OCI-M2 (cell line): ENCODE data around the gene TMEM161B.
"Not testable (repeated sequence)": the region's sequence is repeated elsewhere in the genome, so short reads cannot be mapped to it uniquely, and the experiment has no call there.

Source experiments
- DNase-seq: peaks from one replicate; lab custom pipeline; 2025; ENCODE audit not compliant: unreplicated experiment; lab: John Stamatoyannopoulos, UW

Gene TMEM161B

DNA sequence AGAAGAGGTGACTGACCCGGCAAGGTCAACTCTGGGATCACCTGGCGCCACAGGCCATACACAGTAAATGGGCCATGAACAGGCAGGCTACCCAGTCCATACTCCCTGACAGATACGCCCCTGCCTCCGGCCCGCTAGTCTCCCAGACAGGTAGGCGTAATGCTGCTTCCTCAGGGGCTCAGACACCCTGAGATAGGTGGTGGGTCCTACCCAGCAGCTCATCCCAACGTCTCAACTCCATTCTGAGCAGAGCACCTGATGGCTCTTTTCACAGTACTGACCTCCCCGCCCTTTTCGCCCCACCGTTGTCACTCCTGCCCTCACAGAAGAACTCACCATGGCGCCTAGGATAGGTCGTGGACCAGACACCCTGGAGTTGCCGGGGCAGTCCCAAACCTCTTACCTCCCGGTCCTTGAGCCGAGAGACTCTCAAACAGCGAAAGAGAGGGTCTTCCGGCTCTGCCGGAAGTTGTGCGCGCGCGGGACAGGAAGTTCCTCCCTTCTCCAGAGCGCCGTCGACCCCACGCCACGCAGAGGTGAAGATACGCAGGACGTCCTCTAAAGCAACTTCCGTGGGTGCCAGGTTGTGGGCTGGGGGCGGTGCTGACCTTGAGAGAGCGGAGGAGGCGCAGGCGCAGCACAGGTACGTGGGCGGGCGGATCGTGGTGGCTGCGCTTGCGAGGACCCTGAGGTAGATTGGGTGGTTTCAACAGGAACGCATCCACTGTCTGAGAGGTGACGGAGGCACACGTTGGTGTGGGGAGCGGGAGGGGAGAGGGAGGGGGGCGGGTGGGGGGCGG lies at the start of gene TMEM161B:
TSS of gene TMEM161B (minus strand) at position 461 of the 800 bp plus-strand sequence. CDS start at position 339, 122 bp downstream.
- peak; percentile 12 for DNase-seq

DNA sequence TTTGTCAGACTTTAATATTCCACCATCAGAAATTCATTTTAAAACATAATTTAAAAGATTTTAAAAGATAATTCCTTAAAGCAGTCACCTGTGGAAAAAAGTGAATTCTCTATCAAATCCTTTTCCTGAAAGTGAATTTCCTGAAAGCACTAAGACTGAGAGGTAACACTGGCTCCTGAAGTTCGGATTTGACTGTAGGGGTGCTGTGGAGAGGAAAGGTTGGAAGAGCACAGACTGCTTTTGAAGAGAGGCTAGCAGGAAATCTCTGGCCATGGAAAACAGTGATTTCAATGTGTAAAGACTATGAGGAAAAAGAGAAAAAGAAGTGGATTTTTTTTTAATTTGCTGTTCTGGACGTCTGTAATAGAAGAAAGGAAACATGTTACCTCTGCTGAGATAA lies 35.7 kb upstream of the TMEM161B start:
- DNase-seq, result no peak

DNA sequence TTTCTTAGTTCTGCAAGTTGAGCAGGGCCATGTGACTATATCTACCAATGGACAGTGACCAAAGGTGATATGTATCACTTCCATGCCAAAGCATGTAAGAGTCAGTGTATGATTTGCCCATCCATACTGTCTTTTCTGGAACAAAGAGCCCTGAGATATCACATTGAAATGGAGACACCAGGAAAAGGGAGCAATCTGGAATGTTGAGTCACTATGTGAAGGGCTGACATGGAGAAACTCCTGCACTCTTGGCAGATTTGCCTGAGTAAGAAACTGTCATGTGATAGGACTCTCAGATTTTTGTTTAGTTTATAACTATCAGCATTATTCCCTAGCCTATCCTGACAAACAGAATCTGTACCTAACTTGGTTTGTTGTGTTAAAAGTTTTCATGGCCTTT lies 29.8 kb upstream of the TMEM161B start:
- no peak for DNase-seq

DNA sequence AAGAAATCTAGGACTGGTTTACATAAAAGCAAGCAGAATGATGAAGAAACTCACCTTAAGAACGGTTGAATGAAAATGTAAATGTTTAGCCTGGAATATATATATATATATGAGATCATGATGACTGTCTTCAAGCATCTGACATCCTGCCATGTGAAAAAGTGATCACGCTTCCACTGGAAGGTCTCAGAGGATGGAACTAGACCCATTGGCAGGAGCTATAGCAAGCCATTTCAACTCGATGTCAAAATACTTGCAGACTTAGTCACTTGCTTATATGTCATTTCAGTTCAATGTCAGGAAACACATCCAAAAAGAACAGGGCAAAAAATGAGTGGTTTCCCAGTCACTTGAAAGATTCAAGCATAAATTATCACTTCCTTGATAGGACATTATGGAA lies 22.2 kb upstream of the TMEM161B start:
- no peak for DNase-seq

DNA sequence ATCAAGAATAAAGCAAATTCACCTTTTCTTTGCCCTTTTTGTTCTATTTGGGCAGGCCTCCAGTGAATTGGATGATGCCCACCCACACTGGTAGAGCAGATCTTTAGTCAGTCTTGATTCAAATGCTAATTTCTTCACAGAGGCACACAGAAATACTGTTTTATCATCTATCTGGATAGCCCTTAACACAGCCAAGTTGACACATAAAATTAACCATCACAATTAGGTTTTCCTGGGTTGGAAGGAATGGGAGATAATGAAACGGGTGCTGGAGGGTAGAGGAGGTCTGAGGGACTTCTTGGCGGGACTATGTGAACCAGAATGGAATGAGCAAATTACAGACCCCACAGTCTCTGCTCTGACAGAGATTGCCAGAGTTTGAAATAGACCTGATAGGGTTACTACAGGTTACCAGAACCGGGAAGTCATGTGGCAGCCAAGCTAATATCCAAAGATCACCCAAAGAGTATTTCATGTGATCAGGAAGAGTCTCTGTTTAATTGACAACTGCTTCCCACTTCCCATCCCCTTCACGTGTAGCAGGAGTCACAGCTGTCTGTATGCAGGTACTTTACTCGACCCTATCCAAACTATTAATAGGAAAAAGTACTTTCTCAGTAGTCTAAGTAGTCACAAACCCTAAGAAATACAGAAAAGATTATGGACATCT lies 20.0 kb upstream of the TMEM161B start:
- DNase-seq, result no peak

DNA sequence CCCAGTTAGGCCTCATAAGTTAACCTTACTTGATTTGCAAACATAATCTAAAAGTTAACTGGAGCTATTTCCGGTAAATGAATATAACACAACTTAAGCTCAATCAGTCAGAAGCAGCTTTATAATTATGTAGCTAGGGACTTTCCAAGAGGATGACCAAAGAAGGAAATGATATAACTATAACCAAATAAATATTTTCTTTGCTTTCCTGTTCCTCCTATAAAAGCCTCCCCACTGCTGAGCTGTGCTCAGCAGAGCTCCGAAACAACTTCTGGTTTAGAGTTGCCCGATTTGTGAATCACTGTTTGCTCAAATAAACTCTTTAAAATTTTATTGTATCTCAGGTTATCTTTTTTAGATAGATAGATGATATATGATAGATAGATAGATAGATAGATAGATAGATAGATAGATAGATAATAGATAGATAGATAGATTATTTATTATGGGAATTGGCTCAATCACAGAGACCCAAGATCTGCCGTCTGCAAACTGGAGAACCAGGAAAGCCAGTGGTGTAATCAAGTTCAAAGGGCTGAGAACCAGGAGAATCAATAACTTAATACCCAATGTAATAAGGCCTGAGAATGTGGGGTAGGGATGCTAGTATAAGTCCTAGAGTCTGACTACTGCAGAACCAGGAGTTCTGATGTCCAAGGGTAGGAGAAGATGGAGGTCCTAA lies 19.3 kb upstream of the TMEM161B start:
- no peak for DNase-seq

DNA sequence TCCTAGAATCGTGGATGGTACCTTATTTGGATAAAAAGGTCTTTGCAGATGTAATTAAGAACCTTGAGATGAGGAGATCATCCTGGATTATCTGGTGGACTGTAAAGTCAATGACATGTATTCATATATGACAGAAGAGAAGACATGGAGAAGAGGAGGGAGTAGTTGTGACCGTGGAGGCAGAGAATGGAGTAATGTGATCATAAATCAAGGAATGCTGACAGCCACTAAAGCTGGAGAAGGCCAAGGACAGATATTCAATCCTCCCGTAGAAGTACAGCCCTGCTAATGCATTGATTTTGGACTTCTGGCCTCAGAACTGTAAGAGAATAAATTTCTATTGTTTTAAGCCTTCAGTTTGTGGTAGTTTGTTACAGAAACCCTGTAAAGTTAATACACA lies 18.7 kb upstream of the TMEM161B start:
- DNase-seq, result no peak

DNA sequence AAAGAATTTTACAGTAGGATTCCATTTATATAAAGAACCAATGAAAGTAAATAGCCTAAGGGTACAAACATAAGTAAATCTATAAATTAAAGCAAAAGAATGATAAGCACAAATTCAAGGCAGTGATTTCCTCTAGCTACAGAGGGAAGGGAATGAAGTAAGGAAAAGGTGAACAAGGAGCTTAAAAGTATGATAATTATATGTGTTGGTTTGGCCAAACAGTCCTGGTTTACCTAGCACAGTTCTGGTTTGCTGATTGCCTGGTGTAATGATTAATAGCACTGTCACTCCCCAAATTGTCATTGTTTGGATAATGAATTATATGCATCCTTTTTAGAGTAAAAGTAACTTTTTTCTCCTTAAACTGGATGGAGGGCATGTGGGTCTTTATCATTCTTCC lies 15.0 kb upstream of the TMEM161B start:
- DNase-seq, result no peak

DNA sequence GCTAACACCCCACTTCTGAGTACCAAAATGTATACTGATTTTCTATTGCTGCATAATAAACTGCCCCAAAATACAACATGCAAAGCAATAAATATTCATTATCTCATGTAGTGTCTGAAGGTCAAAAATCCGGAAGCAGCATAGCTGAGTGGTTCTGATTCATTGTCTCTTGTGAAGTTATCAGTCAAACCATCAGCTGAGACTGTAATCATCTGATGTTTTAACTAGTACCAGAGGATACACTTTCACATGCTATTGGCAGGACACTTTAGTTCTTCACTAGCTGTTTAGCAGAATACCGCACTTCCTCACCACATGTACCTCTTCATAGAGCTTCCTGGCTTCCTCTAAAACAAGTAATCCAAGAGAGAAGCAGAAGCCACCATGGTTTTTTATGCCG lies 12.7 kb upstream of the TMEM161B start:
- no peak for DNase-seq

DNA sequence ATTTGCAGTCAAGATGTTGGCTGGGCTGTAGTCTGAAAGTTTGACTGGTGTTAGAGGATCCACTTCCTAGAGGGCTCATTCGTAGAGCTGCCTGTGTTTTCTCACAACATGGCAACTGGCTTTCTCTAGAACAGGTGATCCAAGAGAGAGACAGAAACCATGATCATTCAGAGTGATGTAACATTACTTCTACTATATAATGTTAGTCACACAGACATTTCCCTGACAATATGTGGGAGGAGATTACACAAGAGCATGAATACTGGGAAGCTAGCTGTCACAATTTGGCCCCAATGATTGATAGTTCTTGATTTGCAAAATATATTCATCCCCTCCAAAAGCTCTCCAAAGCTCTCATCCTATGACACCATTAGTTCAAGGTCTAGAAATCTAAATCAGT lies 10.9 kb upstream of the TMEM161B start:
- DNase-seq, result no peak

DNA sequence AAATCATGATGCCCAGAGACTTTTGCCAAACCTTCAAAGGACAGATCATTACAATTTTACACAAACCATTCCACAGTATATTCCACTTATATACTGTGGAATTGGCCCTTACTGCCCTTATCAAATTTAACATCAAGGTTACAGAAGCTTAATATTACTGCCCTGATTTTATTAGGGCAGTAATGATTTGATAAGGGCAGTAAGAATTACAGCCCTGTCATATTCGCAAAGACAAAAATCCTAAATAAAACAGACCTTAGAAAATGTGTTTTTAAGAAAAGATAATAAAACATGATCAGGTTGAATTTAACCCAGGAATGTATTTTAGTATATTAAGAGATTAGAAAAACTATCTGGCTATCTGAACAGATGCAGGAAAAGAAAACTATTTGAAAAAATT lies 7.7 kb upstream of the TMEM161B start:
- DNase-seq, result no peak

DNA sequence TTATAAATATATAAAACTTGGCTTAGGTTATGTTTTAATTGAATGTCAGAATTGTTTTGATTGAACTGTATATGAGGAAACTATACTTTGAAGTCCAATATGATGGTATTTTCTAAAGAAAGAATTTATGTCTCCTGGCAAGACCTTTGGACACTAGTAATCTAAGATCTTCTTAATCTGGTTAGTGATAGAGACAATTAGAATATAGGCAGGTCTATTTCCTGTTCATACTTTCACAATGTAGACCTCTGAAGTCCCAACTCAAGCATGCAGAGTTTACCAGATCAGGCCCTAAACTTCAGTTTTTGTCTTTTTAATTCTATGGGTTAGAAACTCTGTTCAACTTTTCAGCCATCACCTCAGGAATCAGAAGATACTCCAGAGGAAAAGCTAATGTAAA lies 6.9 kb upstream of the TMEM161B start:
- no peak for DNase-seq

DNA sequence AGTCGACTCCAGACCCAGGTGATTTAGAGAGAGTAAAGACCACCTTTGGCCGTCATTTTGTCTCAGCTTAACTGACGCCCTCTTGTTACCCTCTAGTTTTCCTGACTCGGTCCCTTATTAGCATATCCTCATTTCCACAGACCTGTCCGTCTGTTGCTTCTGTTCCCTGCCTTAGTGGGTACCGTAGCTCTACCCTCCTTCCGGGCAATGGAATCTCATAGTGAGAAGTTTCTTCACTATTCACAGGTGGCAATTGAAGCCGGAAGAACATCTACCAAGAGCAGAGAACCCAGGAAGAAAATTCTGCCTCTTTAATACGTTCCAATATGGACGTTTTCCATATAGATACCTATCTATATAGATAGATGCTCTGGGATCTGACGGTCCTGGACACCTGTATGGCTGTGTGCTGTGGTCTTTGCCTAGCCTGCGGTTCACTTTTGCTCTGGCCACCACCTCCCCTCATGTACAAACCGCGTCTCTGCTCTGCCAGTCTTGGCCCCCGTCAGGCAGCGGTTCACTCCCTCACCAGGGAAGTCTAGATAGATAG lies 652 bp upstream of the TMEM161B start:
- DNase-seq, result no peak

DNA sequence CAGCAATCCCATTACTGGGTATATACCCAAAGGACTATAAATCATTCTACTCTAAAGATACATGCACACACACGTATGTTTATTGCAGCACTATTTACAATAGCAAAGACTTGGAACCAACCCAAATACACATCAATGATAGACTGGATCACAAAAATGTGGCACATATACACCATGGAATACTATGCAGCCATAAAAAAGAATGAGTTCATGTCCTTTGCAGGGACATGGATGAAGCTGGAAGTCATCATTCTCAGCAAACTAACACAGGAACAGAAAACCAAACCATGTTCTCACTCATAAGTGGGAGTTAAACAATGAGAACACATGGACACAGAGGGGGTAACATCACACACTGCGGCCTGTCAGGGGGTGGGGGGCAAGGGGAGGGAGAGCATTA lies 4.1 kb downstream of the TMEM161B start:
- DNase-seq, result not testable (repeated sequence)

DNA sequence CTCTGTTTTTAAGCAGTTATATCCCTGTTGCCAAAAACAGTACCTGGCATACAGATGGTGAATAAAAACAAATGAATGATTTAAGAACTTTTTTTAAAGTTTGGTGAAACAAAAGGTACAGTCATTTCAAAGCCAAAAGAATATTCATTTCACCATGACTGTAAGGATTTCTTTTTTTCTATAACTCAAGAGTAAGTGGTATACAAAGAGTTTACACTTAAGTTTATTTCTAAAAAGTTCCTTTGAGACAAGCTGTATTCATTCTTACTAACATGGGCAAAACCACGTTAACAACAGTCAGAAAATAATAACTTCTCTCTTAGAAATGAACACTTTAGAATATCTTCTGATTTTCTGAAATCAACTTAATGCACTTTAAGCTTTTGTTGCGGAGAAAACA lies 5.3 kb downstream of the TMEM161B start:
- no peak for DNase-seq

DNA sequence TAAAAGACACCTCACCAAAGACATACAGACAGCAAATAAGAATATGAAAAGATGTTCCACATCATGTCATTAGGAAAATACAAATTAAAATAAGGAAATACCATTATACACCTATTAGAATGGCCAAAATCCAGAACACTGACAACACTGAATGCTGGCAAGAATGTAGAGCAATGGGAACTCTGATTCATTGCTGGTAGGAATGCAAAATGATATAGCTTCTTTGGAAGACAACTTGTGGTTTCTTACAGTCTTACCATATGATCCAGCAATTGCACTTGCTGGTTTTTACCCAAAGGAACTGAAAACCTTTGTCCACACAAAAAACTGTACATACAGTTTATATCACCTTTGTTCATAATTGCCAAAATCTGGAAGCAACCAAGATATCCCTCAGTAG lies 6.5 kb downstream of the TMEM161B start:
- DNase-seq, result no peak

DNA sequence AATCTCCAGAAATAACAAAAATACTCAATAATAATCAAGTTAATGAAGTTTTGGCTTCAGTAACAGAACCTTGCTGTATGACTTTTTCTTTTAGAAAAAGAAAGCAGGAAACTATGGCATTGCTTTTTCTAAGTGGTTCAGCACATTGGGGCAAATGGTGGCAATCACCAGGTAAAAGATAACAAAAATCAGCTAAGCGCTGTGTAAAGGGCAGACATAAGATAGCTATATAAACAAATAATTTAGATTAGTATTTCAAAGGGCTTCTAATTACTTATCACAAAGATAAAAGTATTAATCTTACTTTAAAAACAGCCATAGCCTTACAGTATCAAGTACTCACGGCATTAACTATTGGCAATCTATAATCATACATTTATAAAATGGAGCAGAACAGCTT lies 10.0 kb downstream of the TMEM161B start:
- no peak for DNase-seq

DNA sequence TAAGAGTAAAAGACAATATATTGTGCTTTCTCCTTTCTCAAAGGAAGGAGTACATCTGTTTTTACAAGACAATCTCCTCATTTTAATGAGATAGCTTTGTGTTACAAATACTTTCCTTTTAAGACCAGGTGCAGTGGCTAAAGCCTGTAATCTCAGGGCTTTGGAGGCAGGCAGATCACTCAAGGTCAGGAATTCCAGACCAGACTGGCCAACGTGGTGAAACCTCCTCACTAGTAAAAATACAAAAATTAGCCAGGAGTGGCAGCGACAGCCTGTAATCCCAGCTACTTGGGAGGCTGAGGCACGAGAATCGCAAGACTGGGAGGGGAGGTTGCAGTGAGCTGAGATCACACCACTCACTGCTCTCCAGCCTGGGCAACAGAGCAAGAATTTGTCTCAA lies 11.8 kb downstream of the TMEM161B start:
- no peak for DNase-seq

DNA sequence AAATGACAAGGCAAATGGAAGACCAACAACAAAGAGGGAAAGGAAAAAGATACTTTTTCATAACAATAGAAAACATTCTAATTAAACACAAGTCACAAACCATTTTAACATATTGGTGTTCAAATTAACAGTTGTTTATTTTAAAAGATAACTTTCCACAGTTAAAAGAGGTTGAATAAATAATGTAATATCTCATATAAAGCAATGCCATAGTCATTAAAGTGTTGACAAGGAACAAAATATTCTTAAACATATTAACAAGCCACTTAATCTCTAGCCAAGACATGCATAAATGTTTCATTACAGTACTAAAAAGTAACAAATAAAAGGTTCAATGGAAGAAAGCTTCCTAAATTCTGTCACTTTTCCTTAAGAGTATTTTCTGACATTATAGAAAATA lies 12.6 kb downstream of the TMEM161B start:
- no peak for DNase-seq

DNA sequence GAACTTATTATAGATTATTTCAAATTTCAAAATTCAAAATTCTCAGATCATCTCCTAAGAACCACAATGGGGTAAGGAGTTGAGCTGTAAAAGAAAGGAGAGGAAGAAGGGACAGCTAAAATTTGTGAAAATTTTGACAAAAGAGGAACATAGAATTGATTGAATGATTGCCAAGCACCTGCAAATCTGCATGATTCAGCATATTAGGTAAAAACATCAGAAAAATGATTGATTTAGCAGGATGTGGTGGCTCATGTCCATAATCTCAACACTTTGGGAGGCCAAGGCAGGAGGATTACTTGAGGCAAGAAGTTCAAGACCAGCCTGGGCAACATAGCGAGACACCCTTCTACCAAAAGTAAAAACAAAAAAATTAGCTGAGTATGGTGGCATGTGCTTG lies 14.3 kb downstream of the TMEM161B start:
- DNase-seq, result no peak

DNA sequence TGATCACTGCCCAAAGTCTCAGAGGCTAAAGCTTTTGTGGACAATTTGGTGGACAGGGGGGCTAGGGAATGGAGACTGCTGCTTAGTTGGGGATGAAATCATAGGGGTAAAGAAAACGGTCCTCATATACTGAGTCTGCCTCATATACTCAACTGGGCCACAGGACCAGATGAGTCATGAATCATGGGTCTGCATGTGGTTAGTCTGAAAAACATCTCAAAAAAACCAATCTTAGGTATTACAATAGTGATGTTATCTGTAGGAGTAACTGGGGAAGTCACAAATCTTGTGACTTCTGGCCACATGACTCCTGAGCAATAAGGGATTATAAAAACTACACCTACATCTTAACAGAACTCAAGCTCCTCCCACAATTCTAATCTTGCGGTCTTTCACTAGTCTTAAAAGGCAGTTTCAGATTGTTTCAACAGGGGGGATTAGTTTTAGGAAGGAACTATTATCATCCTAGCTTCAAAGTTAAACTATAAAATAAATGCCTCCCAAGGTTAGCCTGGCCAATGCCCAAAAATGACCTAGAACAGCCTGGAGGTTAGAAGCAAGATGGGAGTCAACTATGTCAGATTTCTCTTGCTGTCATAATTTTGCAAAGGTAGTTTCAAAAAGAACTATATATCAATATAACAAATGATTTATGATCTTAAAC lies 17.5 kb downstream of the TMEM161B start:
- no peak for DNase-seq
